HCT116 (cell line): Measurements from ENCODE around the gene ANKRD29. TPM values are rescaled to one million over a fixed set of nuclear protein-coding genes. Genes with fewer than 3 reads are reported as not detected.

Source experiments
- ATAC-seq: fragments of 200-7000 bp; cut with Tn5 transposase; 2 replicates; pipeline ENCODE4 v1.9.1; 2020; ENCODE audit warnings: mild to moderate bottlenecking, moderate library complexity
- BruUV-seq: library from RNA; stranded (reverse); fragments of 400-500 nt; replicated peaks from 2 replicates; lab custom pipeline; 2021; lab: Mats Ljungman, UMichigan
- CTCF ChIA-PET: fragments of 300-600 bp; sonication (Branson Sonifier 250); formaldehyde crosslinking; loops from one replicate; lab custom pipeline; 2021; ENCODE audit warnings: antibody characterized with exemption; lab: Charles Lee
- POLR2A ChIA-PET: fragments of 300-600, 350-600 bp; sonication (Branson Sonifier 250); formaldehyde crosslinking; loops from one replicate; lab custom pipeline; 2021; ENCODE audit warnings: antibody characterized with exemption; lab: Charles Lee
- RAD21 ChIA-PET, 2 experiments: fragments of 300-600 bp; sonication (Branson Sonifier 250); formaldehyde crosslinking; loops; one replicate each; lab custom pipeline; 2023; ENCODE audit warnings: low total read pairs in 2 of 2; ENCODE audit not compliant: uncharacterized antibody in 2 of 2, unreplicated experiment in 2 of 2, low non-redundant PET in 1 of 2; lab: Charles Lee
- DNase-seq: peaks from one replicate; pipeline ENCODE4 v3.0.0-alpha.2; 2010; ENCODE audit warnings: low read depth, low spot score
- H2AFZ ChIP-seq: fragments of 200-600 bp; shearing (Covaris generic), sonication (generic); 2 replicates; pipeline ENCODE4 v1.6.1; 2017; ENCODE audit warnings: low read depth, mixed run types, mixed read lengths, antibody characterized with exemption, low read length; ENCODE audit not compliant: poor library complexity, severe bottlenecking
- H3K27ac ChIP-seq: 2 replicates; pipeline ENCODE4 v1.5.1; 2012; ENCODE audit warnings: low read depth, low read length
- H3K27me3 ChIP-seq: fragments of 200-600 bp; sonication (generic); 2 replicates; pipeline ENCODE4 v1.6.1; 2016; ENCODE audit warnings: mixed run types, low read length, mixed read lengths; ENCODE audit not compliant: insufficient read depth
- H3K36me3 ChIP-seq, 2 experiments: fragments of 200-500 bp in 1 of 2; fragments of 200-600 bp in 1 of 2; sonication (Bioruptor generic) in 1 of 2; sonication (generic) in 1 of 2; 2 replicates each; pipeline versions ENCODE4 v1.5.1 to v1.6.1; 2014 to 2016; ENCODE audit warnings: low read length in 2 of 2, inconsistent platforms in 1 of 2, mixed read lengths in 1 of 2, mixed run types in 1 of 2; ENCODE audit not compliant: insufficient read depth in 2 of 2, control insufficient read depth in 1 of 2
- H3K4me1 ChIP-seq, 2 experiments: fragments of 200-600 bp in 1 of 2; sonication (generic) in 1 of 2; 2 replicates each; pipeline versions ENCODE4 v1.5.1 to v1.6.1; 2012 to 2017; ENCODE audit warnings: low read length in 2 of 2, inconsistent platforms in 1 of 2, mild to moderate bottlenecking in 1 of 2, mixed read lengths in 1 of 2, mixed run types in 1 of 2, moderate library complexity in 1 of 2; ENCODE audit not compliant: insufficient read depth in 2 of 2, control insufficient read depth in 1 of 2
- H3K4me2 ChIP-seq: fragments of 200-600 bp; sonication (generic); 2 replicates; pipeline ENCODE4 v1.6.1; 2017; ENCODE audit warnings: mixed run types, low read length, mixed read lengths
- H3K4me3 ChIP-seq, 2 experiments: fragments of 200-600 bp in 1 of 2; sonication (generic) in 1 of 2; replicated peaks in 1 of 2; 2 replicates each; pipeline ENCODE4 v1.5.1; 2011 to 2016; ENCODE audit warnings: low read length in 2 of 2, control low read depth in 1 of 2, low read depth in 1 of 2, mild to moderate bottlenecking in 1 of 2, mixed read lengths in 1 of 2, mixed run types in 1 of 2
- H3K79me2 ChIP-seq: fragments of 200-600 bp; sonication (generic); 2 replicates; pipeline ENCODE4 v1.6.1; 2017; ENCODE audit warnings: mild to moderate bottlenecking, mixed run types, low read length, moderate library complexity, mixed read lengths; ENCODE audit not compliant: insufficient read depth
- H3K9ac ChIP-seq: fragments of 200-600 bp; sonication (generic); 2 replicates; pipeline ENCODE4 v1.6.1; 2016; ENCODE audit warnings: low read length, mixed read lengths
- H3K9me2 ChIP-seq: fragments of 200-600 bp; sonication (generic), shearing (Covaris generic); 2 replicates; pipeline ENCODE4 v1.6.1; 2017; ENCODE audit warnings: mixed run types, mild to moderate bottlenecking, moderate library complexity; ENCODE audit not compliant: insufficient read depth
- H3K9me3 ChIP-seq, 2 experiments: fragments of 200-500 bp in 1 of 2; fragments of 200-600 bp in 1 of 2; sonication (Bioruptor generic) in 1 of 2; sonication (generic) in 1 of 2; 2 replicates each; pipeline ENCODE4 v1.6.1; 2014 to 2017; ENCODE audit warnings: low read length in 2 of 2, mixed read lengths in 2 of 2, inconsistent platforms in 1 of 2, low read depth in 1 of 2, mild to moderate bottlenecking in 1 of 2, mixed run types in 1 of 2, moderate library complexity in 1 of 2; ENCODE audit not compliant: control insufficient read depth in 1 of 2, insufficient read depth in 1 of 2
- H4K20me1 ChIP-seq: fragments of 200-600 bp; sonication (generic), shearing (Covaris generic); 2 replicates; pipeline ENCODE4 v1.6.1; 2017; ENCODE audit warnings: mixed run types, mild to moderate bottlenecking, moderate library complexity; ENCODE audit not compliant: insufficient read depth
- CEBPB ChIP-seq: IDR thresholded peaks from 2 replicates; pipeline ENCODE4 v1.6.1; 2012; ENCODE audit warnings: low read depth
- CTCF ChIP-seq, 3 experiments: fragments of 200-600 bp in 1 of 3; sonication (generic) in 1 of 3; IDR thresholded peaks in 2 of 3; conservative IDR thresholded peaks in 1 of 3; 2 replicates each; pipeline ENCODE4 v1.5.1; 2012 to 2017; ENCODE audit warnings: low read depth in 2 of 3, low read length in 2 of 3, antibody characterized with exemption in 1 of 3, borderline replicate concordance in 1 of 3, control low read depth in 1 of 3, mild to moderate bottlenecking in 1 of 3, mixed read lengths in 1 of 3, mixed run types in 1 of 3, moderate library complexity in 1 of 3; ENCODE audit not compliant: insufficient read depth in 1 of 3
- EGR1 ChIP-seq: IDR thresholded peaks from 2 replicates; pipeline ENCODE4 v1.6.1; 2012; ENCODE audit warnings: low read depth
- EZH2 ChIP-seq: fragments of 200-600 bp; sonication (generic); IDR thresholded peaks from 2 replicates; pipeline ENCODE4 v1.6.1; 2017; ENCODE audit warnings: antibody characterized with exemption, mixed run types
- POLR2A ChIP-seq: IDR thresholded peaks from 2 replicates; pipeline ENCODE4 v1.7.0; 2011; ENCODE audit warnings: borderline replicate concordance; ENCODE audit not compliant: insufficient read depth, insufficient read length; ENCODE audit errors: extremely low read depth
- POLR2AphosphoS5 ChIP-seq: IDR thresholded peaks from 2 replicates; pipeline ENCODE4 v1.6.1; 2011; ENCODE audit warnings: mild to moderate bottlenecking, low read depth, low read length, moderate library complexity
- RAD21 ChIP-seq: IDR thresholded peaks from 2 replicates; pipeline ENCODE4 v1.6.1; 2012; ENCODE audit warnings: low read depth, mild to moderate bottlenecking
- TCF7L2 ChIP-seq: IDR thresholded peaks from 2 replicates; pipeline ENCODE4 v1.7.0; 2011; ENCODE audit warnings: borderline replicate concordance, inconsistent platforms; ENCODE audit not compliant: insufficient read depth, insufficient read length; ENCODE audit errors: extremely low read depth
- YY1 ChIP-seq: IDR thresholded peaks from 2 replicates; pipeline ENCODE4 v1.6.1; 2011; ENCODE audit warnings: low read length, low read depth, moderate library complexity, mild to moderate bottlenecking; ENCODE audit not compliant: insufficient replicate concordance; ENCODE audit errors: extremely low read depth
- ZNF274 ChIP-seq: fragments of 200-500 bp; sonication (Bioruptor generic); IDR thresholded peaks from 2 replicates; pipeline ENCODE4 v1.6.1; 2014; ENCODE audit warnings: mild to moderate bottlenecking, low read depth, low read length, inconsistent platforms
- intact Hi-C: fragments of 100-400 bp; cut with micrococcal nuclease; formaldehyde crosslinking; loops from 2 replicates; pipeline ENCODE4 v1.10.0; 2022
- total RNA-seq: library from RNA; stranded (reverse); gene quantifications from one replicate; pipeline ENCODE4 v1.2.1, GENCODE V29; 2021; ENCODE audit not compliant: unreplicated experiment
- TF ChIP-seq, protein P1 (sequence below): IDR thresholded peaks from 2 replicates; pipeline ENCODE4 v1.6.1; 2012
- TF ChIP-seq, protein P2 (sequence below): IDR thresholded peaks from 2 replicates; pipeline ENCODE4 v1.6.1; 2012; ENCODE audit warnings: low read depth

Gene ANKRD29
- total RNA-seq, 1 experiment from 2014 or later, result 8.8 TPM

GRCh38 chr18:23634692-23635091 is 28.0 kb downstream of the ANKRD29 start:
- TF ChIP-seq TCF7L2 (no peak), ZNF274 (no peak), CTCF (IDR thresholded peaks at IDR 0.05 in 2 of 3, conservative IDR thresholded peaks at IDR 0.05 in 1 of 3; ENCODE audit: borderline replicate concordance in 1 of 3, insufficient read depth in 1 of 3, low read depth in 2 of 3, low read length in 2 of 3) (no peak), EGR1 (no peak), EZH2 (no peak), RAD21 (no peak), CEBPB (no peak), POLR2A (no peak), YY1 (no peak), POLR2AphosphoS5 (no peak)
- TF ChIP-seq, protein P1, sequence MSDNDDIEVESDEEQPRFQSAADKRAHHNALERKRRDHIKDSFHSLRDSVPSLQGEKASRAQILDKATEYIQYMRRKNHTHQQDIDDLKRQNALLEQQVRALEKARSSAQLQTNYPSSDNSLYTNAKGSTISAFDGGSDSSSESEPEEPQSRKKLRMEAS, result no peak
- TF ChIP-seq, protein P2, sequence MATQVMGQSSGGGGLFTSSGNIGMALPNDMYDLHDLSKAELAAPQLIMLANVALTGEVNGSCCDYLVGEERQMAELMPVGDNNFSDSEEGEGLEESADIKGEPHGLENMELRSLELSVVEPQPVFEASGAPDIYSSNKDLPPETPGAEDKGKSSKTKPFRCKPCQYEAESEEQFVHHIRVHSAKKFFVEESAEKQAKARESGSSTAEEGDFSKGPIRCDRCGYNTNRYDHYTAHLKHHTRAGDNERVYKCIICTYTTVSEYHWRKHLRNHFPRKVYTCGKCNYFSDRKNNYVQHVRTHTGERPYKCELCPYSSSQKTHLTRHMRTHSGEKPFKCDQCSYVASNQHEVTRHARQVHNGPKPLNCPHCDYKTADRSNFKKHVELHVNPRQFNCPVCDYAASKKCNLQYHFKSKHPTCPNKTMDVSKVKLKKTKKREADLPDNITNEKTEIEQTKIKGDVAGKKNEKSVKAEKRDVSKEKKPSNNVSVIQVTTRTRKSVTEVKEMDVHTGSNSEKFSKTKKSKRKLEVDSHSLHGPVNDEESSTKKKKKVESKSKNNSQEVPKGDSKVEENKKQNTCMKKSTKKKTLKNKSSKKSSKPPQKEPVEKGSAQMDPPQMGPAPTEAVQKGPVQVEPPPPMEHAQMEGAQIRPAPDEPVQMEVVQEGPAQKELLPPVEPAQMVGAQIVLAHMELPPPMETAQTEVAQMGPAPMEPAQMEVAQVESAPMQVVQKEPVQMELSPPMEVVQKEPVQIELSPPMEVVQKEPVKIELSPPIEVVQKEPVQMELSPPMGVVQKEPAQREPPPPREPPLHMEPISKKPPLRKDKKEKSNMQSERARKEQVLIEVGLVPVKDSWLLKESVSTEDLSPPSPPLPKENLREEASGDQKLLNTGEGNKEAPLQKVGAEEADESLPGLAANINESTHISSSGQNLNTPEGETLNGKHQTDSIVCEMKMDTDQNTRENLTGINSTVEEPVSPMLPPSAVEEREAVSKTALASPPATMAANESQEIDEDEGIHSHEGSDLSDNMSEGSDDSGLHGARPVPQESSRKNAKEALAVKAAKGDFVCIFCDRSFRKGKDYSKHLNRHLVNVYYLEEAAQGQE, result no peak
- BruUV-seq, result no TSS peak

More at GRCh38 chr18:23634692-23635091, 28.0 kb downstream of the ANKRD29 start:
- CTCF ChIA-PET, result interaction anchor here (1.1 to 1.6 kb wide), 2 partner anchors 13 to 68 kb away, joined by 5 to 13 read pairs; no protein-coding TSS in a partner anchor
- peak overlapping the region; percentile 52 for H3K27ac ChIP-seq
- H3K79me2 ChIP-seq, result no peaks in the 10 kb centered on the region
- no peak for ATAC-seq
- H3K4me1 ChIP-seq, result peaks cover 33 to 34% of the 10 kb centered on the region in 2 experiments
- POLR2A ChIA-PET, result no interaction called here
- H3K9me2 ChIP-seq, result no peaks in the 10 kb centered on the region
- intact Hi-C loops, result no loop called here
- no peaks in the 10 kb centered on the region for H3K36me3 ChIP-seq
- H3K4me2 ChIP-seq, result peak overlapping the region; percentile 66
- H3K27me3 ChIP-seq, result no peaks in the 10 kb centered on the region
- no peaks in the 10 kb centered on the region for H3K9me3 ChIP-seq
- H2AFZ ChIP-seq, result peak overlapping the region; percentile 97
- no peak overlapping the region for H3K9ac ChIP-seq
- H4K20me1 ChIP-seq, result no peaks in the 10 kb centered on the region
- peak overlapping the region in 1 of 2 experiments; percentile 17; a peak in 2 of 4 replicates for H3K4me3 ChIP-seq
- DNase-seq, result no peak
- RAD21 ChIA-PET, result interaction anchor here (1.4 to 2.0 kb wide), 2 partner anchors 68 to 69 kb away, joined by 5 to 8 read pairs; no protein-coding TSS in a partner anchor
